GM12864 (cell line): ENCODE measurements around the gene ZNF800.

Experiments
- DNase-seq: peaks from one replicate; pipeline ENCODE4 v3.0.0-alpha.2; 2011; ENCODE audit warnings: low read depth
- H3K4me3 ChIP-seq: 2 replicates; pipeline ENCODE4 v1.5.1; 2011; ENCODE audit warnings: mild to moderate bottlenecking, low read depth, low read length, control low read depth
- CTCF ChIP-seq: IDR thresholded peaks from 2 replicates; pipeline ENCODE4 v1.5.1; 2011; ENCODE audit warnings: low read depth, mild to moderate bottlenecking, moderate library complexity, low read length, control low read depth, inconsistent platforms; ENCODE audit errors: missing control alignments

The ZNF800 gene

GRCh38 chr7:127418459-127418858 lies 26.0 kb upstream of the ZNF800 start:
- no peak for DNase-seq
- no peak overlapping the region for H3K4me3 ChIP-seq
- TF ChIP-seq CTCF: no peak

DNA sequence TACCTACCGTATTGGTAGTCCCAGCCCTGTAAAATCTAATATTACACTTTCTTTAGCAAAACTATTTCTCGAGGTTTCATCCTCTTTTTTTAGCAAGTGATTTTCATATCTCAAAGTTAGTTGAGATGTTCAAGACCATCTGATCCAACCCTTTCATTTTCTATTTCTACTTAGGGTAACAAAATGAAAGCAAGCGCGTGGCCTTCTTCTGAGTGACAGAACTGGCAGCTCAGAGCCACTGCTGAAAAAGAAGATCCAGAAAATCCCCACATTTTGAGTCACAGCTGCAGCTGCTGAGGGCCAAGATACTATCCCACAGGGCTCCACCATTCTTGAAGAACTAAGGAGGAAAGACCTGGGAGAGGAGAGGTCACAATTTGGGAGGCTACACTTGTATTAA lies 24.8 kb upstream of the ZNF800 start:
- H3K4me3 ChIP-seq: no peak overlapping the region
- peak; percentile 26 for DNase-seq
- TF ChIP-seq CTCF: no peak

DNA sequence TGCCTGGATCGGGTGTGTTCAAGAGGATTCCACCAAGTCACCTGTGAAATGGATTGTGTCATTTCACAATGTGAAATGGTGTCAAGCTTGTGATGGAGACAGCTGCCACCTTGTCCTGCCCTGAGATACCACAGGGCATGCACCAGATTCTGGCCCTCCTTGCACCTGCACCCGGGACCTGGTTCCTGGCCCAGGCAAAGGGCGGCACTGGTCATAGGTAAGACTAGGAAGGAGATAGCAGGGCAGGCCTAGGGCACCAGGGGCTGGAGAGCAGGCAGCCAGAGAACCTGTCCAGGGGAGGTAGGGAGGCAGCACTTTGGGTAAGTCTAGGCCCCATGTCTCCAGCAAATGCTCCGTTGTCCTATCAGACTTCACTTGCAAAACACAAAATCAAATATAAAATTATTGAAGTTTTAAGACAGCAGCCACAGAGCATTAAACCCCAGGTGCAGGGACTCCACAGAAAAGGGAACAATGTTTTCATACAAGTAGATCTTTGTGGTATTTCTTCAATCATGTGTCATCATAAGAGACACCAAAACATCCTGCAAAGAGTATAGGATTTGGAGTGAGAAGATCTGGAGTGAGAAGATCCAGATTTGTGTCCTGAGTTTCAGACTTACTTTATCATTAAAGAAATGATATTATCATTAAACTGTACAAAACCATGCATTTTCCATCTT lies 22.7 kb upstream of the ZNF800 start:
- H3K4me3 ChIP-seq: no peak overlapping the region
- TF ChIP-seq CTCF: no peak
- no peak for DNase-seq

DNA sequence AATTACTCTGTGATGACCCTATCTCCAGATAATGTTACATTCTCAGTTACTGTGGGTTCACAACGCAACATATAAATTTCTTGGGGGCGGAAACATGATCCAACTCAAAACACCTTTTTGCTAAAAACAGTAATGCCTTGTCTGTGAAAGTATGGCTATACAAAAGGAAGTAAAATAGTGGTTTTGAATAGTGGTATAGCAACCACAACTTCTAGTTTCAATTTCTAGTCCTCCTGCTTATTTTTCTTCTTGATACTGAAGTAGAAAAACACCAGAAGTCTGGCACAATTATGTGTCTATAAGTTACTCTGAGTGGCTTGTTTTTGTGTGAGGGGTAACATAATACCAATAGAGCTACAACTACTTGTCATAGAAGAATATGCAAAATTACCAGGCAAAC lies 21.5 kb upstream of the ZNF800 start:
- TF ChIP-seq CTCF: no peak
- no peak overlapping the region for H3K4me3 ChIP-seq
- peak; percentile 16 for DNase-seq

GRCh38 chr7:127413326-127413725 lies 20.8 kb upstream of the ZNF800 start:
- no peak overlapping the region for H3K4me3 ChIP-seq
- no peak for TF ChIP-seq CTCF
- DNase-seq: no peak

GRCh38 chr7:127411176-127411575 lies 18.7 kb upstream of the ZNF800 start:
- H3K4me3 ChIP-seq: no peak overlapping the region
- no peak for TF ChIP-seq CTCF
- DNase-seq: no peak

GRCh38 chr7:127409629-127410028 lies 17.1 kb upstream of the ZNF800 start:
- DNase-seq: no peak
- TF ChIP-seq CTCF: no peak

More at GRCh38 chr7:127409629-127410028, 17.1 kb upstream of the ZNF800 start:
- H3K4me3 ChIP-seq: no peak overlapping the region
